Measurements from ENCODE around the gene CHRNG. TPM values are rescaled to one million over a fixed set of nuclear protein-coding genes. Genes with fewer than 3 reads are reported as not detected.

CHRNG gene
- total RNA-seq, 1 experiment from 2014 or later, result not detected

DNA sequence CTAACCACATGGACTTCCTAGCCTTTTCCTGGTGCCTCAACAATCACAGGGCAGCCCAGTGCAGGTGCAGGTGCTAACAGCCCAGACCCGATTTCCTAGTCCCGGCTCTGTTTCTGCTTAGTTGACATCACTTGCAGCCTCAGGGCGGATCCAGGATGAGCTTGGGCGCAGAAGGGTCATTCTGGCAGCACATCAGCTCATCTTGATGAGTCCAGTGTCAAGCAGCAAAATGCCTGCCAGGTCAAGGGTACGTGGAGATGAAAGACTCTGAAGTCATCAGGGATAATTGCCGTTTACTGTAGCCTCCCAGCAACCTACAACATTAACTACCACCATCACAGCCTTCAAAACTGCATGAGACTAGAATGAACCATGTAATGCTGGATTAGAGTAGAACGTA is 54.5 kb downstream of the CHRNG start:
- Histone ChIP-seq H3K27me3 (replicated peaks) (no peaks in the 10 kb centered on the region), H3K4me3 (no peak overlapping the region), H3K27ac (no peak overlapping the region), H3K36me3 (no peaks in the 10 kb centered on the region), H3K9me3 (replicated peaks) (no peaks in the 10 kb centered on the region), H3K4me1 (replicated peaks) (no peaks in the 10 kb centered on the region)
- no peak for DNase-seq (ENCODE audit: low read depth in 1 of 2, low spot score in 2 of 2)

Other genes with a start within 250 kb of the CHRNG start
- 0.45 TPM in 1 of 2 replicates, not detected in the other for gene ALPP, start 160.9 kb upstream of the CHRNG start, total RNA-seq (2014; rRNA removed; shearing (Covaris generic))
- gene ALPG, start 132.8 kb upstream of the CHRNG start, total RNA-seq (2014; rRNA removed; shearing (Covaris generic)), result 0.03 TPM in 1 of 2 replicates, not detected in the other
- not detected in 2 replicates for gene ALPI, start 83.5 kb upstream of the CHRNG start, total RNA-seq (2014; rRNA removed; shearing (Covaris generic))
- gene ECEL1, start 51.9 kb upstream of the CHRNG start, total RNA-seq (2014; rRNA removed; shearing (Covaris generic)), result not detected in 2 replicates
- gene PRSS56, start 19.3 kb upstream of the CHRNG start, total RNA-seq (2014; rRNA removed; shearing (Covaris generic)), result not detected in 2 replicates
- not detected in 2 replicates for gene CHRND, start 13.5 kb upstream of the CHRNG start, total RNA-seq (2014; rRNA removed; shearing (Covaris generic))
- gene TIGD1, start 10.9 kb downstream of the CHRNG start, total RNA-seq (2014; rRNA removed; shearing (Covaris generic)), result 3.7 and 5.0 TPM in 2 replicates
- gene EIF4E2, start 11.0 kb downstream of the CHRNG start, total RNA-seq (2014; rRNA removed; shearing (Covaris generic)), result 105 and 124 TPM in 2 replicates
- 0.66 and 1.4 TPM in 2 replicates for gene EFHD1, start 93.9 kb downstream of the CHRNG start, total RNA-seq (2014; rRNA removed; shearing (Covaris generic))
- gene GIGYF2, start 157.6 kb downstream of the CHRNG start, total RNA-seq (2014; rRNA removed; shearing (Covaris generic)), result 42.5 and 51.0 TPM in 2 replicates
- not detected in 2 replicates for gene KCNJ13, start 236.9 kb downstream of the CHRNG start, total RNA-seq (2014; rRNA removed; shearing (Covaris generic))

All from SJSA1 (cell line).